ENCODE results near the gene SUPT6H.
"Not testable (repeated sequence)": the region's sequence is repeated elsewhere in the genome, so short reads cannot be mapped to it uniquely, and the experiment has no call there.

The SUPT6H gene

GRCh38 chr17:28720247-28720996, 58.4 kb downstream of the SUPT6H start:
- H3K4me3 ChIP-seq (ENCODE audit: low read depth, low read length): peak overlapping the region; percentile 80
- no peak for TF ChIP-seq MYC (IDR thresholded peaks at IDR 0.05; ENCODE audit: low read depth, low read length)
- TF ChIP-seq, protein P1, sequence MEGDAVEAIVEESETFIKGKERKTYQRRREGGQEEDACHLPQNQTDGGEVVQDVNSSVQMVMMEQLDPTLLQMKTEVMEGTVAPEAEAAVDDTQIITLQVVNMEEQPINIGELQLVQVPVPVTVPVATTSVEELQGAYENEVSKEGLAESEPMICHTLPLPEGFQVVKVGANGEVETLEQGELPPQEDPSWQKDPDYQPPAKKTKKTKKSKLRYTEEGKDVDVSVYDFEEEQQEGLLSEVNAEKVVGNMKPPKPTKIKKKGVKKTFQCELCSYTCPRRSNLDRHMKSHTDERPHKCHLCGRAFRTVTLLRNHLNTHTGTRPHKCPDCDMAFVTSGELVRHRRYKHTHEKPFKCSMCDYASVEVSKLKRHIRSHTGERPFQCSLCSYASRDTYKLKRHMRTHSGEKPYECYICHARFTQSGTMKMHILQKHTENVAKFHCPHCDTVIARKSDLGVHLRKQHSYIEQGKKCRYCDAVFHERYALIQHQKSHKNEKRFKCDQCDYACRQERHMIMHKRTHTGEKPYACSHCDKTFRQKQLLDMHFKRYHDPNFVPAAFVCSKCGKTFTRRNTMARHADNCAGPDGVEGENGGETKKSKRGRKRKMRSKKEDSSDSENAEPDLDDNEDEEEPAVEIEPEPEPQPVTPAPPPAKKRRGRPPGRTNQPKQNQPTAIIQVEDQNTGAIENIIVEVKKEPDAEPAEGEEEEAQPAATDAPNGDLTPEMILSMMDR (IDR thresholded peaks at IDR 0.05; ENCODE audit: low read depth, low read length): no peak
- no peak for TF ChIP-seq POLR2A (IDR thresholded peaks at IDR 0.05; ENCODE audit: extremely low read depth, insufficient read length)
- TF ChIP-seq, protein P2, sequence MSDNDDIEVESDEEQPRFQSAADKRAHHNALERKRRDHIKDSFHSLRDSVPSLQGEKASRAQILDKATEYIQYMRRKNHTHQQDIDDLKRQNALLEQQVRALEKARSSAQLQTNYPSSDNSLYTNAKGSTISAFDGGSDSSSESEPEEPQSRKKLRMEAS (IDR thresholded peaks at IDR 0.05; ENCODE audit: low read depth, low read length): no peak
- DNase-seq (ENCODE audit: low read depth): peak; percentile 63

DNA sequence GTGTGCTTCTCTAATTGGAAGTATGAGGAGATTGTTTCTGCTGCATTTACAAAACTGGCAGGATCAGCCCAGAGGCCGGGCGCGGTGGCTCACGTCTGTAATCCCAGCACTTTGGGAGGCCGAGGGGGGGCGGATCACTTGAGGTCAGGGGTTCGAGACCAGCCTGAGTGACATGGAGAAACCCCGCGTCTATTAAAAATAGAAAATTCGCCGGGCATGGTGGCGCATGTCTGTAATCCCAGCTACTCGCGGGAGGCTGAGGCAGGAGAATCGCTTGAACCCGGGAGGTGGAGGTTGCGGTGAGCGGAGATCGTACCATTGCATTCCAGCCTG, 59.0 kb downstream of the SUPT6H start:
- not testable (repeated sequence) for DNase-seq (ENCODE audit: low read depth)
- peak overlapping the region; percentile 80 for H3K4me3 ChIP-seq (ENCODE audit: low read depth, low read length)

GRCh38 chr17:28722417-28723158, 60.6 kb downstream of the SUPT6H start:
- H3K4me3 ChIP-seq (ENCODE audit: low read depth, low read length): peak overlapping the region; percentile 80
- TF ChIP-seq, protein P1 (IDR thresholded peaks at IDR 0.05; ENCODE audit: low read depth, low read length): no peak
- TF ChIP-seq, protein P2 (IDR thresholded peaks at IDR 0.05; ENCODE audit: low read depth, low read length): no peak
- no peak for TF ChIP-seq POLR2A (IDR thresholded peaks at IDR 0.05; ENCODE audit: extremely low read depth, insufficient read length)
- TF ChIP-seq MYC (IDR thresholded peaks at IDR 0.05; ENCODE audit: low read depth, low read length): no peak

DNA sequence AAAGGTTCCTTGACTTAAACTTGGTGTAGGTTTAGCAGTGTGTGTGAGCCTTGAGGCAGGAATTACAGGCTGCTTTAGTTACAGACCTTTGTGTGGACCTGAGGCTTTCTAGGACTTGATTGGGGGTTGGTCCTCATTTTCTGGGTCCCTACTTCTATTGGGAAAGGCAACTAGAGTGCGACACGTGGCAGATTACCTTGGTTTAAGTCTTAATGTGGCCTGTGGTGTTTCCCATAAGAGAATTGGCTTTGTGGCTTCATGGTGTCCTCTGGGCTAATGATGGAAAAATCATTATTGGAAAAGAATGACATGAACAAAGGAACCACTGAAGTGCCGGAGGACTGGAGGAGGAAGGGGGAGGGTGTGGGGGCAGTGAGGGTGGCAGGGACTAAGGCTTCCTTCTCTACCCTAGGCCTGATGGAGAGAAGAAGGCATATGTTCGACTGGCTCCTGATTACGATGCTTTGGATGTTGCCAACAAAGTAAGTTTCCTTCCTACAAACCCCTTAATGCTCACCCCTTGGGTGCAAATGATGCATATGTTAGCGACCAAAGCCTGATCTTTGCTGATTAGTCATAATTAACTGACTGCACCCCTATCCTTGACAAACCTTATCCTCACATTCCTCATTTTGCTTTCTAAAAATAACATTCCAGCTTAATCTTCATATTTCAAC, 61.3 kb downstream of the SUPT6H start:
- DNase-seq (ENCODE audit: low read depth): no peak
- no peak for TF ChIP-seq MYC (IDR thresholded peaks at IDR 0.05; ENCODE audit: low read depth, low read length)
- TF ChIP-seq POLR2A (IDR thresholded peaks at IDR 0.05; ENCODE audit: extremely low read depth, insufficient read length): no peak
- TF ChIP-seq, protein P1 (IDR thresholded peaks at IDR 0.05; ENCODE audit: low read depth, low read length): no peak
- TF ChIP-seq, protein P2 (IDR thresholded peaks at IDR 0.05; ENCODE audit: low read depth, low read length): no peak
- H3K4me3 ChIP-seq (ENCODE audit: low read depth, low read length): peak overlapping the region; percentile 80

More at GRCh38 chr17:28722417-28723158, 60.6 kb downstream of the SUPT6H start:
- no peak for DNase-seq (ENCODE audit: low read depth)

DNA sequence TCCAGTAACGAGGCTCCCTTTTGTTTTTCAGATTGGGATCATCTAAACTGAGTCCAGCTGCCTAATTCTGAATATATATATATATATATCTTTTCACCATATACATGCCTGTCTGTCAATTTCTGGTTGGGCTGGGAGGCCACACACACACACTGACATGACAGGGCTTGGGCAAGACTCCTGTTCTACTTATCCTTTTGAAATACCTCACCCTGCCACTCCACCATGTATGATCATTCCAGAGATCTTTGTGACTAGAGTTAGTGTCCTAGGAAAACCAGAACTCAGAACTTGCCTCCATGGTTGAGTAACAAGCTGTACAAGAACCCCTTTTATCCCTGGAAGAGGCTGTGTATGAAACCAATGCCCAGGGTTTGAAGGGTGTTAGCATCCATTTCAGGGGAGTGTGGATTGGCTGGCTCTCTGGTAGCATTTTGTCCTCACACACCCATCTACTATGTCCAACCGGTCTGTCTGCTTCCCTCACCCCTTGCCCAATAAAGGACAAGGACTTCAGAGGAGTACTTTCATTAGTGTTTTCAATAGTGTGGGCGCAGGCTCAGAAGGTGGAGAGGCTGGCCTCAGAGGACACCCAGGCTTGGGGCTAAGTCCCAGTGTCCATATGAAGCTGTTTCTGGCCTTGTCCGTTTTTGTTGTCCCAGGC, 62.0 kb downstream of the SUPT6H start:
- H3K4me3 ChIP-seq (ENCODE audit: low read depth, low read length): peak overlapping the region; percentile 75
- not testable (repeated sequence) for DNase-seq (ENCODE audit: low read depth)

- DNase-seq (ENCODE audit: low read depth): peak; percentile 59
- peak; percentile 26; the same call in 1 of the 2 replicates for TF ChIP-seq MYC (IDR thresholded peaks at IDR 0.05; ENCODE audit: low read depth, low read length)
- TF ChIP-seq, protein P2 (IDR thresholded peaks at IDR 0.05; ENCODE audit: low read depth, low read length): no peak
- peak overlapping the region; percentile 75 for H3K4me3 ChIP-seq (ENCODE audit: low read depth, low read length)
These were observed 62.6 kb downstream of the SUPT6H start for GRCh38 chr17:28724500-28725165.
